Activated naive CD8-positive, alpha-beta T cell treated with anti-CD3 and anti-CD28 coated beads, Interleukin-2, amount 50 U/mL, for 24 hours (primary cell): Measurements from ENCODE around the gene HSD17B14.
"Not testable (repeated sequence)": the region's sequence is repeated elsewhere in the genome, so short reads cannot be mapped to it uniquely, and the experiment has no call there.

Source experiments
- ATAC-seq: fragments of 150-1000 bp; cut with Tn5 transposase; one replicate; pipeline ENCODE4 v1.10.0; 2021
- DNase-seq: peaks from one replicate; pipeline ENCODE4 v3.0.0; 2021
- H3K27ac Mint-ChIP-seq: one replicate; pipeline ENCODE4 v1.8.0; 2021; ENCODE audit warnings: mild to moderate bottlenecking, mixed read lengths
- H3K27me3 Mint-ChIP-seq: one replicate; pipeline ENCODE4 v1.8.0; 2021; ENCODE audit warnings: mixed read lengths
- H3K36me3 Mint-ChIP-seq: one replicate; pipeline ENCODE4 v1.8.0; 2021; ENCODE audit warnings: low read depth, mixed read lengths
- H3K4me1 Mint-ChIP-seq: one replicate; pipeline ENCODE4 v1.8.0; 2021; ENCODE audit warnings: mixed read lengths
- H3K4me3 Mint-ChIP-seq: one replicate; pipeline ENCODE4 v1.8.0; 2021; ENCODE audit warnings: mild to moderate bottlenecking, moderate library complexity, mixed read lengths
- H3K9me3 Mint-ChIP-seq: one replicate; pipeline ENCODE4 v1.8.0; 2021; ENCODE audit warnings: mixed read lengths

The HSD17B14 gene

GRCh38 chr19:48853483-48853882, 17.2 kb upstream of the HSD17B14 start:
- no peaks in the 10 kb centered on the region for H3K36me3 Mint-ChIP-seq
- no peaks in the 10 kb centered on the region for H3K27me3 Mint-ChIP-seq
- no peak for ATAC-seq
- no peak overlapping the region for H3K4me3 Mint-ChIP-seq
- H3K27ac Mint-ChIP-seq, result no peak overlapping the region
- H3K9me3 Mint-ChIP-seq, result no peaks in the 10 kb centered on the region
- DNase-seq, result no peak
- H3K4me1 Mint-ChIP-seq, result no peaks in the 10 kb centered on the region

- Mint-ChIP-seq H3K4me3 (no peak overlapping the region), H3K27ac (no peak overlapping the region), H3K36me3 (no peaks in the 10 kb centered on the region), H3K4me1 (no peaks in the 10 kb centered on the region), H3K27me3 (no peaks in the 10 kb centered on the region), H3K9me3 (no peaks in the 10 kb centered on the region)
- DNase-seq (no peak), ATAC-seq (no peak)
Observed at GRCh38 chr19:48852292-48852691, 16.0 kb upstream of the HSD17B14 start.

- H3K36me3 Mint-ChIP-seq, DNase-seq, H3K4me1 Mint-ChIP-seq, ATAC-seq, H3K27ac Mint-ChIP-seq, H3K9me3 Mint-ChIP-seq, H3K4me3 Mint-ChIP-seq, H3K27me3 Mint-ChIP-seq: not testable (repeated sequence)
Observed at GRCh38 chr19:48846659-48847058, 10.4 kb upstream of the HSD17B14 start.

GRCh38 chr19:48845384-48845783, 9.1 kb upstream of the HSD17B14 start:
- Mint-ChIP-seq H3K36me3 (no peaks in the 10 kb centered on the region), H3K27ac (no peak overlapping the region)
- no peak for ATAC-seq

GRCh38 chr19:48844472-48844871, 8.2 kb upstream of the HSD17B14 start:
- no peak overlapping the region for H3K27ac Mint-ChIP-seq
- no peaks in the 10 kb centered on the region for H3K27me3 Mint-ChIP-seq
- no peaks in the 10 kb centered on the region for H3K4me1 Mint-ChIP-seq
- ATAC-seq (no peak), DNase-seq (no peak)
- no peaks in the 10 kb centered on the region for H3K36me3 Mint-ChIP-seq
- no peaks in the 10 kb centered on the region for H3K9me3 Mint-ChIP-seq
- no peak overlapping the region for H3K4me3 Mint-ChIP-seq

More at GRCh38 chr19:48845384-48845783, 9.1 kb upstream of the HSD17B14 start:
- Mint-ChIP-seq H3K4me3 (no peak overlapping the region), H3K9me3 (no peaks in the 10 kb centered on the region), H3K27me3 (no peaks in the 10 kb centered on the region), H3K4me1 (no peaks in the 10 kb centered on the region)
- no peak for DNase-seq

- Mint-ChIP-seq H3K27me3 (no peaks in the 10 kb centered on the region), H3K4me3 (no peak overlapping the region), H3K36me3 (no peaks in the 10 kb centered on the region), H3K9me3 (no peaks in the 10 kb centered on the region), H3K4me1 (no peaks in the 10 kb centered on the region), H3K27ac (no peak overlapping the region)
- DNase-seq (peak; percentile 51), ATAC-seq (peak; percentile 59)
Observed at GRCh38 chr19:48842789-48843162, 6.5 kb upstream of the HSD17B14 start.

- H3K4me3 Mint-ChIP-seq, result no peak overlapping the region
- H3K9me3 Mint-ChIP-seq, result no peaks in the 10 kb centered on the region
- DNase-seq, result no peak
- no peak overlapping the region for H3K27ac Mint-ChIP-seq
- no peak for ATAC-seq
- H3K36me3 Mint-ChIP-seq, result no peaks in the 10 kb centered on the region
- no peaks in the 10 kb centered on the region for H3K27me3 Mint-ChIP-seq
- H3K4me1 Mint-ChIP-seq, result peaks cover 7% of the 10 kb centered on the region
Observed at GRCh38 chr19:48841571-48841970, 5.3 kb upstream of the HSD17B14 start.

- ATAC-seq (no peak), DNase-seq (no peak)
- Mint-ChIP-seq H3K9me3 (no peaks in the 10 kb centered on the region), H3K27me3 (no peaks in the 10 kb centered on the region), H3K36me3 (no peaks in the 10 kb centered on the region), H3K27ac (no peak overlapping the region), H3K4me1 (peaks cover 11% of the 10 kb centered on the region), H3K4me3 (no peak overlapping the region)
Observed at GRCh38 chr19:48841047-48841446, 4.8 kb upstream of the HSD17B14 start.

GRCh38 chr19:48837687-48838086, 1.4 kb upstream of the HSD17B14 start:
- H3K4me1 Mint-ChIP-seq, result peaks cover 20% of the 10 kb centered on the region
- H3K27me3 Mint-ChIP-seq, result no peaks in the 10 kb centered on the region
- DNase-seq (no peak), ATAC-seq (no peak)
- H3K9me3 Mint-ChIP-seq, result no peaks in the 10 kb centered on the region
- no peaks in the 10 kb centered on the region for H3K36me3 Mint-ChIP-seq
- no peak overlapping the region for H3K27ac Mint-ChIP-seq
- peak overlapping the region; percentile 52 for H3K4me3 Mint-ChIP-seq

- peak; percentile 88 for DNase-seq
- no peaks in the 10 kb centered on the region for H3K9me3 Mint-ChIP-seq
- peak overlapping the region; percentile 81 for H3K4me3 Mint-ChIP-seq
- ATAC-seq, result peak; percentile 85
- peak overlapping the region; percentile 68 for H3K27ac Mint-ChIP-seq
- H3K36me3 Mint-ChIP-seq, result no peaks in the 10 kb centered on the region
- peaks cover 20% of the 10 kb centered on the region for H3K4me1 Mint-ChIP-seq
- H3K27me3 Mint-ChIP-seq, result no peaks in the 10 kb centered on the region
Observed at GRCh38 chr19:48837051-48837524, 797 bp upstream of the HSD17B14 start.

- ATAC-seq, result peak; percentile 97
- Mint-ChIP-seq H3K4me1 (peaks cover 20% of the 10 kb centered on the region), H3K27me3 (no peaks in the 10 kb centered on the region), H3K36me3 (no peaks in the 10 kb centered on the region), H3K9me3 (no peaks in the 10 kb centered on the region), H3K4me3 (peak overlapping the region; percentile 81), H3K27ac (peak overlapping the region; percentile 40)
- DNase-seq, result peak; percentile 98
Observed at GRCh38 chr19:48835734-48836088, 580 bp downstream of the HSD17B14 start.

GRCh38 chr19:48833977-48834376, 2.3 kb downstream of the HSD17B14 start:
- no peaks in the 10 kb centered on the region for H3K27me3 Mint-ChIP-seq
- no peaks in the 10 kb centered on the region for H3K36me3 Mint-ChIP-seq
- H3K4me1 Mint-ChIP-seq, result peaks cover 20% of the 10 kb centered on the region
- no peak overlapping the region for H3K27ac Mint-ChIP-seq
- DNase-seq, result no peak
- ATAC-seq, result no peak
- H3K4me3 Mint-ChIP-seq, result no peak overlapping the region
- no peaks in the 10 kb centered on the region for H3K9me3 Mint-ChIP-seq

- Mint-ChIP-seq H3K27ac (no peak overlapping the region), H3K36me3 (no peaks in the 10 kb centered on the region), H3K4me1 (peaks cover 20% of the 10 kb centered on the region), H3K4me3 (no peak overlapping the region), H3K9me3 (no peaks in the 10 kb centered on the region), H3K27me3 (no peaks in the 10 kb centered on the region)
- no peak for ATAC-seq
- DNase-seq, result no peak
Observed at GRCh38 chr19:48833049-48833448, 3.2 kb downstream of the HSD17B14 start.

GRCh38 chr19:48830965-48831364, 5.3 kb downstream of the HSD17B14 start:
- H3K27ac Mint-ChIP-seq, result no peak overlapping the region
- peaks cover 8% of the 10 kb centered on the region for H3K4me1 Mint-ChIP-seq
- ATAC-seq (no peak), DNase-seq (no peak)
- no peak overlapping the region for H3K4me3 Mint-ChIP-seq
- no peaks in the 10 kb centered on the region for H3K36me3 Mint-ChIP-seq
- no peaks in the 10 kb centered on the region for H3K27me3 Mint-ChIP-seq
- no peaks in the 10 kb centered on the region for H3K9me3 Mint-ChIP-seq

- no peak for ATAC-seq
- no peak for DNase-seq
- Mint-ChIP-seq H3K27me3 (no peaks in the 10 kb centered on the region), H3K36me3 (no peaks in the 10 kb centered on the region), H3K4me1 (peaks cover 2% of the 10 kb centered on the region), H3K27ac (no peak overlapping the region), H3K9me3 (no peaks in the 10 kb centered on the region), H3K4me3 (no peak overlapping the region)
Observed at GRCh38 chr19:48830088-48830487, 6.2 kb downstream of the HSD17B14 start.

GRCh38 chr19:48826606-48827020, 9.7 kb downstream of the HSD17B14 start:
- no peak for ATAC-seq
- H3K27ac Mint-ChIP-seq, result no peak overlapping the region
- H3K9me3 Mint-ChIP-seq, result no peaks in the 10 kb centered on the region
- DNase-seq, result no peak
- no peaks in the 10 kb centered on the region for H3K36me3 Mint-ChIP-seq
- no peak overlapping the region for H3K4me3 Mint-ChIP-seq
- H3K27me3 Mint-ChIP-seq, result no peaks in the 10 kb centered on the region
- no peaks in the 10 kb centered on the region for H3K4me1 Mint-ChIP-seq
